HCT116 (cell line): ENCODE measurements around the gene TRHDE.

Experiments used
- CTCF ChIP-seq, 3 experiments: fragments of 200-600 bp in 1 of 3; sonication (generic) in 1 of 3; IDR thresholded peaks in 2 of 3; conservative IDR thresholded peaks in 1 of 3; 2 replicates each; pipeline ENCODE4 v1.5.1; 2012 to 2017; ENCODE audit warnings: low read depth in 2 of 3, low read length in 2 of 3, antibody characterized with exemption in 1 of 3, borderline replicate concordance in 1 of 3, control low read depth in 1 of 3, mild to moderate bottlenecking in 1 of 3, mixed read lengths in 1 of 3, mixed run types in 1 of 3, moderate library complexity in 1 of 3; ENCODE audit not compliant: insufficient read depth in 1 of 3
- ELF1 ChIP-seq: IDR thresholded peaks from 2 replicates; pipeline ENCODE4 v1.6.1; 2012; ENCODE audit warnings: low read depth, borderline replicate concordance
- EZH2phosphoT487 ChIP-seq: fragments of 200-600 bp; IDR thresholded peaks from 2 replicates; pipeline ENCODE4 v1.6.1; 2018; ENCODE audit warnings: antibody characterized with exemption, borderline replicate concordance
- JUND ChIP-seq: IDR thresholded peaks from 2 replicates; pipeline ENCODE4 v1.6.1; 2012
- POLR2A ChIP-seq: IDR thresholded peaks from 2 replicates; pipeline ENCODE4 v1.7.0; 2011; ENCODE audit warnings: borderline replicate concordance; ENCODE audit not compliant: insufficient read depth, insufficient read length; ENCODE audit errors: extremely low read depth
- POLR2AphosphoS5 ChIP-seq: IDR thresholded peaks from 2 replicates; pipeline ENCODE4 v1.6.1; 2011; ENCODE audit warnings: mild to moderate bottlenecking, low read depth, low read length, moderate library complexity
- SP1 ChIP-seq: IDR thresholded peaks from 2 replicates; pipeline ENCODE4 v1.6.1; 2012; ENCODE audit warnings: low read depth
- TCF7L2 ChIP-seq: IDR thresholded peaks from 2 replicates; pipeline ENCODE4 v1.7.0; 2011; ENCODE audit warnings: borderline replicate concordance, inconsistent platforms; ENCODE audit not compliant: insufficient read depth, insufficient read length; ENCODE audit errors: extremely low read depth
- TF ChIP-seq, protein P1 (sequence below): IDR thresholded peaks from 2 replicates; pipeline ENCODE4 v1.6.1; 2012
- TF ChIP-seq, protein P2 (sequence below): IDR thresholded peaks from 2 replicates; pipeline ENCODE4 v1.6.1; 2012; ENCODE audit warnings: low read depth

- no peak for TF ChIP-seq CTCF (IDR thresholded peaks at IDR 0.05 in 2 of 3, conservative IDR thresholded peaks at IDR 0.05 in 1 of 3; ENCODE audit: borderline replicate concordance in 1 of 3, insufficient read depth in 1 of 3, low read depth in 2 of 3, low read length in 2 of 3)
- TF ChIP-seq, protein P1, sequence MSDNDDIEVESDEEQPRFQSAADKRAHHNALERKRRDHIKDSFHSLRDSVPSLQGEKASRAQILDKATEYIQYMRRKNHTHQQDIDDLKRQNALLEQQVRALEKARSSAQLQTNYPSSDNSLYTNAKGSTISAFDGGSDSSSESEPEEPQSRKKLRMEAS = no peak
- TF ChIP-seq POLR2A = no peak
- TF ChIP-seq POLR2AphosphoS5 = no peak
- TF ChIP-seq TCF7L2 = no peak
- TF ChIP-seq, protein P2, sequence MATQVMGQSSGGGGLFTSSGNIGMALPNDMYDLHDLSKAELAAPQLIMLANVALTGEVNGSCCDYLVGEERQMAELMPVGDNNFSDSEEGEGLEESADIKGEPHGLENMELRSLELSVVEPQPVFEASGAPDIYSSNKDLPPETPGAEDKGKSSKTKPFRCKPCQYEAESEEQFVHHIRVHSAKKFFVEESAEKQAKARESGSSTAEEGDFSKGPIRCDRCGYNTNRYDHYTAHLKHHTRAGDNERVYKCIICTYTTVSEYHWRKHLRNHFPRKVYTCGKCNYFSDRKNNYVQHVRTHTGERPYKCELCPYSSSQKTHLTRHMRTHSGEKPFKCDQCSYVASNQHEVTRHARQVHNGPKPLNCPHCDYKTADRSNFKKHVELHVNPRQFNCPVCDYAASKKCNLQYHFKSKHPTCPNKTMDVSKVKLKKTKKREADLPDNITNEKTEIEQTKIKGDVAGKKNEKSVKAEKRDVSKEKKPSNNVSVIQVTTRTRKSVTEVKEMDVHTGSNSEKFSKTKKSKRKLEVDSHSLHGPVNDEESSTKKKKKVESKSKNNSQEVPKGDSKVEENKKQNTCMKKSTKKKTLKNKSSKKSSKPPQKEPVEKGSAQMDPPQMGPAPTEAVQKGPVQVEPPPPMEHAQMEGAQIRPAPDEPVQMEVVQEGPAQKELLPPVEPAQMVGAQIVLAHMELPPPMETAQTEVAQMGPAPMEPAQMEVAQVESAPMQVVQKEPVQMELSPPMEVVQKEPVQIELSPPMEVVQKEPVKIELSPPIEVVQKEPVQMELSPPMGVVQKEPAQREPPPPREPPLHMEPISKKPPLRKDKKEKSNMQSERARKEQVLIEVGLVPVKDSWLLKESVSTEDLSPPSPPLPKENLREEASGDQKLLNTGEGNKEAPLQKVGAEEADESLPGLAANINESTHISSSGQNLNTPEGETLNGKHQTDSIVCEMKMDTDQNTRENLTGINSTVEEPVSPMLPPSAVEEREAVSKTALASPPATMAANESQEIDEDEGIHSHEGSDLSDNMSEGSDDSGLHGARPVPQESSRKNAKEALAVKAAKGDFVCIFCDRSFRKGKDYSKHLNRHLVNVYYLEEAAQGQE = no peak
- TF ChIP-seq JUND = no peak
- no peak for TF ChIP-seq ELF1
- no peak for TF ChIP-seq SP1
- TF ChIP-seq EZH2phosphoT487 = no peak
Measured at GRCh38 chr12:72388322-72388721, 116.2 kb downstream of the TRHDE start.
